Adipose tissue (tissue), 3 donors: ENCODE data around the gene ZNF680. TPM values are rescaled to one million over a fixed set of nuclear protein-coding genes. Genes with fewer than 3 reads are reported as not detected.
"Not testable (repeated sequence)": the region's sequence is repeated elsewhere in the genome, so short reads cannot be mapped to it uniquely, and the experiment has no call there.

Experiments
- H3K27ac ChIP-seq: one replicate; pipeline ENCODE4 v1.5.1; 2013; ENCODE audit warnings: low read depth, low read length
- WGBS, 3 donors: extraction: QIAGEN DNeasy Blood & Tissue Kit; methylation state at CpG; one replicate each; pipeline ENCODE4 v1.1.7; 2013; 5-methylcytosine and 5-hydroxymethylcytosine counted together
- polyA plus RNA-seq, 3 donors: library from polyadenylated mRNA; stranded (reverse); fragments of 200-250 nt; gene quantifications; one replicate each; pipeline ENCODE4 v1.2.3, GENCODE V29; 2013
- donor health status: healthy with polysubstance abuse.
- donor health status: Bipolar disorder and iron deficiency.
- donor health status: healthy.

The ZNF680 gene
- polyA plus RNA-seq, result 1 to 10 TPM; 2.2 to 7.1 (median 3.2) TPM

GRCh38 chr7:64562626-64563278, at the start of gene ZNF680:
TSS of gene ZNF680 (minus strand) at chr7:64563071. CDS start at chr7:64562954, 117 bp downstream.
- peak within 1 kb of the TSS; percentile 83 for H3K27ac ChIP-seq
- 0% methylated on average over 33 of the region's 33 CpGs for WGBS, 3 donors

DNA sequence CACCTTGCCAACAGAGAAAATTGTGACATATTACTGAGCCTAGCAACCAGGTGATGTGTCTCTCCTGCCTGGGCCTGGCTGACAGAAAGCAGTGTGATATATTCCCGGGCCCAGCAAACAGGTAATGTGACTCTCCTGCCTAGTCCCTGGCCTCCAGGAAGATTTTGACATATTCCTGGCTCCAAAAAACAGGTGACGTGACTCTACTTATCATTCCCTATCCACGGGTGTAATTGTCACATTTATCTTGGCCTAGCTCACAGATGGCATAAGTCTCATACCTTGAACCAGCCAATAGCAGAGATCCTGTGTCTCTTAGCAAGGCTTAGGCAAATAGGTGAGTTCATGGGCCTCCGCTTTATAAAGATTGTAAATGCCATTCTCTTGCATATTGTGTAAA, 49.6 kb upstream of the ZNF680 start:
- no peak overlapping the region for H3K27ac ChIP-seq
- WGBS, 3 donors, result 42 to 72% (median 66%) methylated on average over 4 of the region's 4 CpGs

DNA sequence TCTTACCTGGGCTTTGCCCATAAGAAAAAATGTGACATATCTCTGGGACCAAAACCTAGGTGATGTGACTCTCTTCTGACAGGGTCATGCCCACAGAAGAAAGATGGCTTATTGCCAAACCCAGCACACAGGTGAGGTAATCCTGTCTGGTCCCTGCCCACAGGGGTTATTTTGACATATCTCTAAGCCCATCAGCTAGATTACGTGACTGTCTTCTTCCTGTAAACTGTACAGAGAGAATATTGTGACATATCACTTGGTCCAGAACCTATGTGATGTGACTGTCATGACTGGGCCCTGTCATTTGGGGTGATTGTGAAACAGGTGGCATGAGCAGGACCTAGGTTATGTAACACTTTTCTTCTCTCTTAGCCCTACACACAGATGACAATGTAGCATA, 48.8 kb upstream of the ZNF680 start:
- no peak overlapping the region for H3K27ac ChIP-seq
- 65 to 96% (median 70%) methylated on average over 1 of the region's 1 CpG for WGBS, 3 donors

DNA sequence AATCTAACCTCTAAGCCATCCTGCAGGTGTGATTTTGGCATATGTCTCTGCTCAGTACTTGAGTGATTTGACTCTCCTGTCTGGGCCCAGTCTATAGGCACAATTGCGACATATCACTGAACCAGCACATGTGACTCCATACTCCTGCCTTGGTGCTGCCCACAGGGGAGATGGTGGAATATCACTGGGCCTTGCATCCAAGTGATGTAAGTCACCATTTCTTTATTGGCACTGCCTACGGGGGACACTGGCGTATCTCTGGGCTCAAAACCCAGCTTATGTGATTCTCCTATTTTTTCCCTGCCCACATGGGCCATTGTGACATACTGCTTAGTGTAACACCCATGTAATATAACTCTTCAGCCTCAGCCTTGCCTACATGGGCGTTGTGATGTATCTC, 48.1 kb upstream of the ZNF680 start:
- H3K27ac ChIP-seq, result no peak overlapping the region
- WGBS, 3 donors, result 91 to 92% (median 92%) methylated on average over 4 of the region's 4 CpGs

DNA sequence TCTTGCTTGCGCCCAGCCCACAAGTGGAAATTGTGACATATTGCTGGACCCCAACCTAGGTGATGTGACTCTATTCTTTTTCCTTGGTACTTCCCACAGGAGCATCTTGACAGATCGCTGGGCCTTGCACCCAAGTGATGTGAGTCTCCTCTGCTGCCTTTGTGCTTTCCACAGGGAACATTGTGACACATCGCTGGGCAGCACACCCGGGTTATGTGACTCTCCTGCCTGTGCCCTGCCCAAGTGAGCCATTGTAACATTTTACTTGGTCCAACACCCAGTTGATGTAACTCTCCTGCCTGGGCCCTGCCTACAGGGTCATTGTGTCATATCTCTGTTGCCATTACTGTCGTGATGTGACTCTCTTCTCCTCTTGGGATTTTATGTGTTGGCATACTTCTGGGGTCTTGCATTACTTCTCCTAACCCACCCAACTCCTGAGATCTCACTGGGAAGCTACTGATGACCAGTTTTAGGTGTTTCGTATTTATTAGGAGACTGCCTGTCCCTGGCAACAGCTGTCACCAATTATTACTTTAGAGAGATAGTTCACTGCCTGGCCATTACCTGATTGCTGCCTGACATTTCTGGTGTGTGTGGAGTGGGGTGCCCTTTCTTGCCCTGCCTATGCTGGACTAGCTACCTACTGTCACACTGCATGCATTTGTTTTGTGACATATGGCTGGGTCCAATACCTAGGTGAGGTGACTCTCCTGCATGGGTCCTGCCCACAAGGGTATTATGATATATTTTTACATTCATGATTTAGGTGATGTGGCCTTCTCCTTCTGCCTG, 45.4 kb upstream of the ZNF680 start:
- 77 to 93% (median 90%) methylated on average over 6 of the region's 6 CpGs for WGBS, 3 donors

DNA sequence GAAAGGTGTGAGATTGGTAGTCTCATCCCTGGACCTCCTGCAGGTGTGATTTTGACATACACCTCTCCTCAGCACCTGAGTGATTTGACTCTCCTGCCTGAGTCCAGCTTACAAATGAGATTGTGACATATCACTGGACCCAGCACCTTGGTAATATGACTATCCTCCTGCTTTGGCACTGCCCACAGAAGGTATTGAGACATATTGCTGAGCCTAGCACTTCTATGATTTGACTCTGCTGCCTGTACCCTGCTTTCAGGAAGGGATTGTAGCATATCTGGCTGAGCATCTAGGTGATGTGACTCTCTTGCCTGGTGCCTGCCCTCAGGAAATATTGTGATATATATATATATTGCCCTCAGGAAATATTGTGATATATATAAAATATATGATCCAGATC, 43.5 kb upstream of the ZNF680 start:
- H3K27ac ChIP-seq, result no peak overlapping the region

More for the DNA sequence above, 45.4 kb upstream of the ZNF680 start:
- no peak overlapping the region for H3K27ac ChIP-seq

GRCh38 chr7:64603271-64603670, 40.4 kb upstream of the ZNF680 start:
- H3K27ac ChIP-seq, result no peak overlapping the region
- 87 to 100% (median 94%) methylated on average over 1 of the region's 1 CpG for WGBS, 3 donors

DNA sequence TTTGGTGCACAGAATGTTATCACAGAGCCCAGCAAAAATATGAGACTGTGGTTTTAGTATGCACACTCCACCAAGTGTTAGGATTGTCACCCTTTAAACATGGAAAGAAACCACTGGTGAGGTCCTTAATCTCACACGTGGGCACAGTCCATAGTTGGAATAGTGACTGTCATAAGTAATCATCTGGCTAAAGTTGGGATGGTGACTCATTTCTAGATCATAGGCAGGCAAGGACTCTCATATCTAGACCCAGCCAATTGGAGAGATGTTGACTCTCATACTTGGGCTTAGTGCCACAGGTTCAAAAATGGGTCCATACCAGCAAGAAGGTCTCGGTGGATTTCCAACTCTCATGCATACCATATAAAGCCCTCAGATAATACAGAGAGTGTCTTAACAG, 39.6 kb upstream of the ZNF680 start:
- no peak overlapping the region for H3K27ac ChIP-seq
- 79 to 84% (median 83%) methylated on average over 2 of the region's 2 CpGs for WGBS, 3 donors

GRCh38 chr7:64602086-64602485, 39.2 kb upstream of the ZNF680 start:
- no peak overlapping the region for H3K27ac ChIP-seq
- WGBS, 3 donors, result 81 to 83% (median 82%) methylated on average over 3 of the region's 3 CpGs

DNA sequence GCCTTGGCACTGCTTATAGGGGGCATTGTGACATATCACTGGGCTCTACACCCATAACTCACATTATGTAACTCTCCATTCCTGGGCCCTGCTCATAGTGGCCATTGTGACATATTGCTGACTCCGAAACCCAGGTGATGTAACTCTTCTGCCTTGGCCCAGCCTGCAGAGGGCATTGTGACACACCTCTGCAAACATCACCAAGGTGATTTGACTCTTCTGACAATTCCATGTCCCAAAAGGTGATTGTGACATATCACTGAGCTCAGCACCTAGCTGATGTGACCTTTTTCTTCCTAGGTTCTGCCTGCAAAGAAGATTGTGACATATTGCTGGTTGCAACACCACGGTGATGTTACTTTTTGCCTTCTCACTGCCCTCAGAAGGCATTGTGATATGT, 36.5 kb upstream of the ZNF680 start:
- no peak overlapping the region for H3K27ac ChIP-seq
- 75 to 88% (median 79%) methylated on average over 2 of the region's 2 CpGs for WGBS, 3 donors

DNA sequence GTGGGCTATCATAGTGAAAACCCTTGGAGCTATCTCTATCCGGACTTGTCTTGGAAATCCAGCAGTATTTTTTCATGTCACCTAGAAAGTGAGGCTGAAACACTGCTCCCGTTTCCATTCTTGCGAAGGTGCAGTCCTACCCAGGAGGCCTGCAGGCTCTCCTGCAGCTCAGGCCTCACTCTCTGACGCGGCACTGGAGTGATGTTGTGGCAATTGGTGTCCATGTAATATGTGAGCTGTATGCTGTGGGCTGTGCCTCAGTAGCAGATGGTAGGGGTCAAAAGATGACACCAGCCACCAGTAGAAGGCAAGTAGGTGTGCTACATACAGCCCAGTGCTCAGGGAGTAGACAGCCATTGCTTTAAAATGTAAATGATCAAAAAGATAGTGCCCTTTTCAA, 28.1 kb upstream of the ZNF680 start:
- H3K27ac ChIP-seq, result no peak overlapping the region

DNA sequence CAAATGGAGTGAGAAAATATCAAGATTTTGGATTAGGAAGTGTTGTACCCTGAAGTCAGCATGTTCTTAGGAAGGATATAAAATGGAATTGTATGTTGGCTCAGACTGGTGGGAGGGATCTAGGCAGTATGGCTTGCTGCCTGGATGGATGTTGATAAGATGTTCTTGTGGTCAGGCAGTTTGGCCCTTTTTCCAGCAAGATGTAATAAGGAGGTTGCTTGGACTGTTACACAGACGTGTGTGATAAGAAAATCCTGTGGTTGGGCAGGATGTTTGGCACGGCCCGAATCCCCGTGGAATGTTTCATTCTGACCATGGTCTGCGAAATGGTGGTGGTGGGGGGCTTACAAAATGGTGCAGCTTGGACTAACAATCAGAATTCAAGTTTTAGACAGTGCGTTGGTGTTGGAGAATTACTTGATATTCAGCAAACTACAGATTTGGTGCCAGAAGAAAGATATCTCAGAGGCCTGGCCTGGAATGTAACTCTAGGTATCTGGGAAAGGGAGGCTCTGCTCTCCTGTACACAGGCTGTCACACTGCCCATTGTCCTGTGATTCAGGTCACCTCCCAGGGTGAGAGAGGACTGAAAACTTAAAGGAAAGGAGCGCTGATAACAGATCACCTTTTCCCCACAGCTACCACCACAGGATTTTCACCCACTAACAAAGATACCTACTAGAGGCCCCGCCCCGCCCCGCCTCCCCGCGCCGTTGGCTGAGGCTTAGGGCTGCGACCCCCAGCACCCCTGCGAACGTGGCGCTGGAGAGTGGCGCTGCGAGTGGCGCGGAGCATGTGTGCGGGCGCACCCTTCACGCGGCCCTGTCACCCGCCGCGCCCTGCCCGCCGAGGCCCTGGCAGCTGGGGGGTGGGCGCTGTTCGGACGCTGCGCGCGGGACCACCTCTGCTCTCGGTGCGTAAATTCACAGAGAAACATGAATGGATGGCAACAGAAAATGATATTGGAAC, 19.3 kb upstream of the ZNF680 start:
- H3K27ac ChIP-seq, result no peak overlapping the region
- WGBS, 3 donors, result 90 to 93% (median 92%) methylated on average over 38 of the region's 38 CpGs

More for the DNA sequence above, 28.1 kb upstream of the ZNF680 start:
- WGBS, 3 donors, result 90 to 93% (median 93%) methylated on average over 5 of the region's 5 CpGs

- 77 to 89% (median 86%) methylated on average over 2 of the region's 2 CpGs for WGBS, 3 donors
- H3K27ac ChIP-seq, result no peak overlapping the region
Observed at GRCh38 chr7:64581391-64581790, 18.5 kb upstream of the ZNF680 start.

DNA sequence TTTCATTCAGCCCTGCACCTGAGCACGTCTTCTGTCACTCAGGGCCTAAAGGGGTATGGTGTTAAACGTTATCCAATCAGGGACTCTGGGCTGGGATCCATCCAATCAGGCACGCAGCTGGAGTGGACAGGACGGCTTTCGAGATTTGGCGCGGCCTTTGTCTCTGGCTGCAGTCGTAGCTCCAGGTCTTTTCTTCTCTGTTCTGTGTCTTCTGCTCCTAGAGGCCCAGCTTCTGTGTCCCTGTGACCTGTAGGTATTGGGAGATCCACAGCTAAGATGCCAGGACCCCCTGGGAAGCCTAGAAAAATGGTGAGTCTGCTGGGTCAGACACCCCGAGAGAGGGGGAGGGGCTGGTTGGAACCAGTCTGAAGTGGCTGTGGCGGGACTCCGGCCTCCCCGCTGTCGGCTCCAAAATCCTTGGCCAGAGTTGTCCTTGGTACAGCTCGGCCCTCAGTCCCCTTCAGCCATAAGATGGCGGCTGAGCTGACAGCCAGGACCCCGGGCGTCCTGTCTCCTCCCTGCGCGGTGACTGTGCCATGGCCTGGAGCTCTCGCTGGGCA, 11.7 kb upstream of the ZNF680 start:
- WGBS, 3 donors, result 11 to 28% (median 18%) methylated on average over 18 to 20 of the region's 20 CpGs

GRCh38 chr7:64570284-64570605, 7.4 kb upstream of the ZNF680 start:
- not testable (repeated sequence) for H3K27ac ChIP-seq

More for the DNA sequence above, 11.7 kb upstream of the ZNF680 start:
- H3K27ac ChIP-seq, result no peak overlapping the region

DNA sequence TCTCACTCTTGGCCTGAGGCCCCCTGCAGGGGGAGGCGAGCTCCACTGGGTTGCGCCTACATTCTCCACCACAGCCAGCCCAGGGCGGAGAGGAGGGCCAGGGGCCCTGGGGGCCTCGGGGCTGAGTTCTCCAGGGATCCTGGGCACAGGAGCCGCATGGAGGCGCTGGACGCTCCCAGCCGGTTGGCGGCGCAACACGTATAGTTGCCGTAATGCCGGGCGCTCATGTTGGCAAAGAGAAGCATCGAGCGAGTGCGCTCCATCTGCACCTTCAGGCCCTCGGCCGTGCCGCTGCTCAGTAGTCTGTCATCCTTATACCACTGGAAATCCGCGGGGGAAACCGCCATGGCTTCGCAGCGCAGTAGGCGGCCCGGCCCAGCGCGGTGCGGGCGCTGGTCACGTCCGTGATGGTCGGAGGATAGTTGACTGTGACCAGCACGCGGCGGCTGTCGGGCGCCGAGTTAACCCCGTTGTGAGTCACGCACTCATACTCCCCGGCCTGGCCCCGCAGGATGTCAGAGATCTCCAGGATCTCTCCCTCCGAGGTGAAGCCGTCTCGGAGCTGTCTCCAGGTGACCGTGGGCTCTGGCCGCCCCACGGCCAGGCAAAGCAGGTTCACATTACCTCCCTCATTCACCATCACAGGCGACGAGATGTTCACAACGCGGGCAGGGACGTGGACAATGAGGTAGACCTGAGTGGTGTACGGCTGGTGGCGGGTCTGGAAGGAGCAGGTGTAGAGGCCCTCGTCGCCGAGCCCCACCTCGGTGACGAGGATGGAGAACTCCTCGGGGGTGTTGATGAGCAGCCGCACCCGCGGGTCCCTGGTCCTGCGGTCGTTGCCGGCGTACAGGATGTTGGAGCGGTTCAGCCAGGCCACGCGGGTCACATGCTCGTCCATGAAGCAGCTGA, 6.8 kb upstream of the ZNF680 start:
- WGBS, 3 donors, result 2 to 3% (median 2%) methylated on average over 74 of the region's 74 CpGs
- not testable (repeated sequence) for H3K27ac ChIP-seq

More at GRCh38 chr7:64570284-64570605, 7.4 kb upstream of the ZNF680 start:
- WGBS, 3 donors, result 7 to 9% (median 8%) methylated on average over 4 to 29 of the region's 30 CpGs

GRCh38 chr7:64562256-64562625, 630 bp downstream of the ZNF680 start:
- 7 to 10% (median 8%) methylated on average over 4 of the region's 4 CpGs for WGBS, 3 donors
- H3K27ac ChIP-seq, result peak overlapping the region; percentile 83

GRCh38 chr7:64559206-64559605, 3.7 kb downstream of the ZNF680 start:
- 24 to 52% (median 41%) methylated on average over 5 of the region's 5 CpGs for WGBS, 3 donors
- H3K27ac ChIP-seq, result no peak overlapping the region
